ENCODE measurements around the gene FHL2. TPM values are rescaled to one million over a fixed set of nuclear protein-coding genes. Genes with fewer than 3 reads are reported as not detected.
"Not testable (repeated sequence)": the region's sequence is repeated elsewhere in the genome, so short reads cannot be mapped to it uniquely, and the experiment has no call there.

FHL2 gene
- total RNA-seq, 1 donor from 2014 or later = 751 TPM

- no peak for DNase-seq (ENCODE audit: low read depth)
Observed at GRCh38 chr2:105338020-105338385, 60.8 kb downstream of the FHL2 start.

- DNase-seq (ENCODE audit: low read depth) = peak; percentile 64
Observed at GRCh38 chr2:105337122-105338019, 61.5 kb downstream of the FHL2 start, which contains the start of gene C2orf49. C2orf49 (plus strand) TSS chr2:105337540; CDS start chr2:105337588, 48 bp downstream.

DNA sequence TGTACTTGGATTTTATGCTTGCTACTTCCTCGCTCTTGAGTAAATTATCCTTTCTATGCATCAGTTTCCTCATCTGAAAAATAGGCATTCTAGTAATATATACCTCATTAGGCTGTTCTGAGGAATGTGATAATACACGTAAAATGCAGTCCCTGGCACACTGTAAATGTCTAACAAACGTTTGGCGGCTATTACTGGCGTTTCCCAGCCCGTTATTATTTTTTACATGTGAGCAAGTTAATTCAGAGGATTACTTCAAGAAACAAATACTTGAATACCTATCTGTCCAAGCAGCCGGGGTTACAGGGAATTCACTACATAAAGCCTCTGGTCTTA lies 62.1 kb downstream of the FHL2 start:
- DNase-seq (ENCODE audit: low read depth) = no peak

- DNase-seq (ENCODE audit: low read depth) = no peak
Observed at GRCh38 chr2:105335469-105335868, 63.4 kb downstream of the FHL2 start.

- DNase-seq (ENCODE audit: low read depth) = no peak
Observed at GRCh38 chr2:105334211-105334610, 64.6 kb downstream of the FHL2 start.

GRCh38 chr2:105330681-105331375 lies 68.0 kb downstream of the FHL2 start:
- DNase-seq (ENCODE audit: low read depth) = no peak

DNA sequence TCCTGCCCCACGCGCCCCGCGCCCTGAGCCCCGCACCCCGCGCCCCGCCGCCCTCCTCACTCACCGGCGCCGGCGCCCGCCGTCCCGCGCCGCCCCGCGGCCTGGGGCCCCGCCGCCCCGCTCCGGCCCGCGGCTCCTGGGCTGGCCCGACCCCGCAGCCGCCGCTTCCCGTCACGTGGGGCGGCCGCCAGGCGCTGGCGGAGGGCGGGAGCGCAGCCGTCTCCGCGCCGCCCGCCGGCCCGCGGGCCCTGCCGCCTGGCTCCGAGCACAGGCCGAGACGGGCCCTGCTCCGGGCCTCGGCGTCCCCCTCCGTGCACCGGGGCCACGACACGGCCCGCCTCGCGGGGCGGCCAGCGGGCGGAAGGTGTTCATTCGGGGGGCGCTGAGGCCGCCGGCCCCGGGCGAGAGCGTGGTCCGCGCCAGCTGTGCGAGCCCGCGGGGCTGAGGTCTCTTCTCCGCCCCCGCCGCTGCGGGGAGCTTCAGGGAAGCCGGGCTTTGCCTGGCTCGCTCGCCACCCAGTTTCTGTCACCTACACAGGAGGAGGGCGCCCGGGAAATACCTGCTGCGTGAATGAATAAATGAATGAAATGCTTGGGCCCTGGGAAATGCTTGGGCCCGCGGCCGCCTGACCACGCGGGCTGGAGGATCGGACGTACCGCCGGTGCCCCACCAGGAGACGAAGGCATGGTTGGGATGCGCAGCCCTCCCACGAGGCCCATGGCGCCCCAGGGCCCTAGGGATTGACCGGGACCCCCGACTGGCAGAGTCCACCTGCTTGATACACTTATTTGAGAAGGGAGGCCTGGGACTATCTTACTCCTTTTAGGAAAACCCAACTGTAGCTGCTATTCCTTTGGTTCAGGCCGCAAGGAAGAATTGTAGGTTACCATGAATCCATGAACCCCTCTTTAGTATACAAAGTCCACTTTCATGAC lies 69.0 kb downstream of the FHL2 start, which contains the start of gene TGFBRAP1:
Gene TGFBRAP1 (minus strand): TSS at position 175 of the 935 bp plus-strand sequence. CDS start 21,434 bp downstream, outside the sequence.
- no peak for DNase-seq (ENCODE audit: low read depth)

DNA sequence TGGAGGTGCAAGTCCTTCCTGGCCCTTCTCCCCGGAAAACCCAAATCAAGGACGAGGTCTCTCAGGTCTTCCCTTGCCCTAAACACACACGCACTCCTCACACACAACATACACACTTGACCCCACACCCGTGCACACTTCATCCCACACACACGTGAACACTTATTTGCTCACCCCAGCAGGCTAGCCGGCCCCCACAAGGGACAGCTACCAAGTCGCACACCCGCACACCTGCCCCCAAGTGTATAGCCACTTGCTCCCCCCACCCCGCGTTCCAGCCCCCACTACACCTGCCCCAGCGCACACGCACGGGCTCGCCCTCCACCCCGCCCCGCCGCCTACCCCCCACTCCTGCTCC lies 69.7 kb downstream of the FHL2 start:
- DNase-seq (ENCODE audit: low read depth) = no peak

- peak; percentile 76 for DNase-seq (ENCODE audit: low read depth)
Observed at GRCh38 chr2:105328281-105329196, 70.3 kb downstream of the FHL2 start.

GRCh38 chr2:105327690-105328089 lies 71.2 kb downstream of the FHL2 start:
- DNase-seq (ENCODE audit: low read depth) = peak; percentile 70

DNA sequence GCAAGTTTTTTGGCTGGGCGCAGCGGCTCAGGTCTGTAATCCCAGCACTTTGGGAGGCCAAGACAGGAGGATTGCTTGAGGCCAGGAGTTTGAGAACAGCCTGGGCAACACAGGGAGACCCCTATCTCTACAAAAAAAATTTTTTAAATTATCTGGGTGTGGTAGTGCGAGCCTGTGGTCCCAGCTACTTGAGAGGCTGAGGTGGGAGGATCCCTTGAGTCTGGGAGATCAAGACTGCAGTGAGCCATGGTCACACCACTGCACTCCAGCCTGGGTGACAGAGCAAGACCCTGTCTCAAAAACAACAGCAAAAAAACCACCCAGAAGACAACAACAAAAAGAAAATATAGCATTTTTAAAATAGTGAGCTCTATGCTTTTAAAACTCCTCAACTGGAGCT lies 71.6 kb downstream of the FHL2 start:
- DNase-seq (ENCODE audit: low read depth) = not testable (repeated sequence)

GRCh38 chr2:105325389-105325963 lies 73.4 kb downstream of the FHL2 start:
- no peak for DNase-seq (ENCODE audit: low read depth)

DNA sequence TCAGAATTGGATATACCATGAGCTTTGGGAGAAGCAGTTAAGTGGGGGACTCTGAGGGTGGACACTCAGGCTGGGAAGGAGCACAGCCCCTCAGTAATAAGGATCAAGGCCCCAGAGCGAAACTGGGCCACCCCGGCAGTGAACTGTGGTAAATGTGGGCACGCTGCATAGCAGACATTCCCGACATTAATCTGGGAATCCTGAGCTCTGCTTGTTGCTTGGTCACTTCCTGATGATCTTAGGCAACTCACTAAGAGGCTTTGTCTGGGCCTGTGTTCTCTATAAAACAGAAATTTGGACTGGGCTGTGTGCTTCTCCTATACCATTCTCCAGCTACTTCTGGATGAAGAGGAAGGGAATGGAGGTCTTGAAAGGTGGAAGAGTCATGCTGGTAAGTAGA lies 74.1 kb downstream of the FHL2 start:
- DNase-seq (ENCODE audit: low read depth) = peak; percentile 59

GRCh38 chr2:105324101-105324500 lies 74.8 kb downstream of the FHL2 start:
- DNase-seq (ENCODE audit: low read depth) = no peak

DNA sequence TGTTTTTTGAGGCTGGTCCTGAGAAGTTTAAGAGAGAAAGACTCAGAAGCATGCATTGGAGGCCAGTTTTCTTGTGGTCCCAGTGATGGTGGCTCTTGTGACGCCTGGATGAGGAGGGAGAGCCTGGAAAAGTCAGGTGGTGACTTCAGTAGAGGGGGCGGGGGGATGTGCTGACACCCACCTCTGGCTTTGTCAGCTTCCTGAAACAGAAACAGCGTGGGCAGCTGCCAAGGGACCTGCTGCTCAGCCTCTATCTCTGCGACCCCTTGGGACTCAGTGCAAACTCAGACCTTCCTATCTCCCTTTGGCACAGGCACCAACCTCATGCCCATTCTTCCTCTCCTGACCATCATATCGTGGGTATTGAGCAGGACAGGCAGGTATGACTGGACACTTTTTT lies 75.7 kb downstream of the FHL2 start:
- DNase-seq (ENCODE audit: low read depth) = no peak

GRCh38 chr2:105321875-105322646 lies 76.8 kb downstream of the FHL2 start:
- no peak for DNase-seq (ENCODE audit: low read depth)

DNA sequence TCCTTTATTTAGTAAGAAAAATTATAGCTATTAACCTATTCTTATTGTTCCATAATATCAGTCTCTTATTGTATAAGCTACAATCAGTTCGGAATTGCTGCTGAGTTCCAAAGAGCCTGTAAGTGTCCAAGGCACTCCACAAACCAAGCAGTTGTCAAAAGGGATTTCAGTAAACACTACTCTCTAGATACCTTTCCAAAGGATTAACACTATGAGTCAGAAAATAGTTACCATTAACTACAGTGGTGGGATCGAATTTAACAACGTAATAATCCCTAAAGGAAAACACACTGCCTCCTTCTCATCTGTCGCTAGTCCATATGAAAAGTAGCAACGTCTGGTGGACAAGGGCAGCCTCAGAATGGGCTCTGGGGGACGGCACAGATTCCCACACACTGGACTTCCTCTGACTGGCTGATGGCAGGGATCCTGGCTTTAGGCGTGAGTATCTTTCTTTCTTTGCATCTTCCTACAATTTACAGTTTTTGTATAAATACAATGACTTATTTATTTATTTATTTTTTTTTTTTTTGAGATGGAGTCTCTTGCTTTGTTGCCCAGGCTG lies 78.1 kb downstream of the FHL2 start:
- DNase-seq (ENCODE audit: low read depth) = peak; percentile 36

DNA sequence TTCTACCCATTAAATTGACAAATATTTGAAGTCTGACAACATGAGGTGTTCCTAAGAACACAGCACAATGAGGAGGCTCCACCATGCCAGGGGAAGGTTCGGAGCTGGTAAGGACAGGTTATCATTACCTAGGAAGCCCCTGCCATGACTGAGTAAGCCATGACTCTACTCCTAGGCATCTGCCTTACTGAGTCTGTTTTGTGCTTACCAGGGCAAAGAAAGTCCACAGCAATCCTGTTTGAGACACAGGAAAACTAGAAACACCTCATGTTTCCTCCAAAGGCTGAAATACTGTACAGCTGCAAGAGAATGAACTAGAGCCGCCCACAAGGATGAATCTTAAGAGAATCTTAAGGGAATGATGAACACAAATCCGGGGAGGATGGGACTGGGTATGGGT lies 80.9 kb downstream of the FHL2 start:
- peak; percentile 42 for DNase-seq (ENCODE audit: low read depth)

- no peak for DNase-seq (ENCODE audit: low read depth)
Observed at GRCh38 chr2:105315314-105315713, 83.5 kb downstream of the FHL2 start.

Measured in renal cortical epithelial cell (primary cell).